Measurements from ENCODE around the gene ABHD16B.

ABHD16B gene

GRCh38 chr20:63895952-63896263, 34.6 kb downstream of the ABHD16B start:
- DNase-seq (ENCODE audit: low read depth), result no peak

DNA sequence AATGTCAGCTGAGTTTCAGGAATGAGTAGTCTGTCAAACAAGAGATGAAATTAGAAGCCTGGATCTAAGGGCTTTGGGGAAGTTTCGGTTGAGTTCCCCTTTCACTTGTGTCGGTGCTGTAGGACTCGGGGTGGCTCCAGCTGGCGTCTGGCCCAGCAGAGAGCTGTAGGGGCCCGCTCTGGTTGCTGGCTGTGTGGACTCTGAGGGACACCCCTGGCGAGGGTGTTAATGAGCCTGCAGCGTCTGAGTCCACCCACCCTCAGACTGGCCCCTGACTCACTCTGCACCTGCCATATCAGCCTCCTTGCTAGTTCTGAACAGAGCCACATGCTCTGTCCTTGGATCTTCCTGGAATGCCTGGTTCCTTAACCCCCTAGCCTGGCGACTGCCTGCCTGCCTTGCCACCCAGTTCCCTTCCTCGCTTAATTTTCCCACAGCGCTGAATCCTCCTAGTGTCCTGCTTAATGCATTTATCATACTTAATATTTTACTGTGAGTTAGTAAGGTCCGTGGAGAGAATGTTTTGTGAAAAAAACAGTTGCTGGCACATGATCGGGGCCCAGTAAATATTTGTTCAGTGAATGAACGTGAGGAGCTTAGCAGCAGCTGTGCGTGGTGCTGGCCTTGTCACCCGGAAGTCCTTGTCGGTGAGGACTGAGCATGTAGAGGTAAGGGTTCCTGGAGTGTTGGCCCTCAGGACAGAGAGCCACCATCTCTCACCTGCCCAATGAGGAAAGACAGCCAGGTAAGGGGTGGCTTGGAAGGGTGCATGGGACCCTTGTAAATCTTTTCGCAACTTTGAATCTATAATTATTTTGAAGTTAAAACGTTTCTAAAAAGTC, 35.2 kb downstream of the ABHD16B start:
- no peak for DNase-seq (ENCODE audit: low read depth)

GRCh38 chr20:63897978-63898561, 36.8 kb downstream of the ABHD16B start:
- no peak for DNase-seq (ENCODE audit: low read depth)

- DNase-seq (ENCODE audit: low read depth), result no peak
These were observed 37.7 kb downstream of the ABHD16B start for GRCh38 chr20:63898882-63899558.

GRCh38 chr20:63900413-63900812, 39.1 kb downstream of the ABHD16B start:
- no peak for DNase-seq (ENCODE audit: low read depth)

DNA sequence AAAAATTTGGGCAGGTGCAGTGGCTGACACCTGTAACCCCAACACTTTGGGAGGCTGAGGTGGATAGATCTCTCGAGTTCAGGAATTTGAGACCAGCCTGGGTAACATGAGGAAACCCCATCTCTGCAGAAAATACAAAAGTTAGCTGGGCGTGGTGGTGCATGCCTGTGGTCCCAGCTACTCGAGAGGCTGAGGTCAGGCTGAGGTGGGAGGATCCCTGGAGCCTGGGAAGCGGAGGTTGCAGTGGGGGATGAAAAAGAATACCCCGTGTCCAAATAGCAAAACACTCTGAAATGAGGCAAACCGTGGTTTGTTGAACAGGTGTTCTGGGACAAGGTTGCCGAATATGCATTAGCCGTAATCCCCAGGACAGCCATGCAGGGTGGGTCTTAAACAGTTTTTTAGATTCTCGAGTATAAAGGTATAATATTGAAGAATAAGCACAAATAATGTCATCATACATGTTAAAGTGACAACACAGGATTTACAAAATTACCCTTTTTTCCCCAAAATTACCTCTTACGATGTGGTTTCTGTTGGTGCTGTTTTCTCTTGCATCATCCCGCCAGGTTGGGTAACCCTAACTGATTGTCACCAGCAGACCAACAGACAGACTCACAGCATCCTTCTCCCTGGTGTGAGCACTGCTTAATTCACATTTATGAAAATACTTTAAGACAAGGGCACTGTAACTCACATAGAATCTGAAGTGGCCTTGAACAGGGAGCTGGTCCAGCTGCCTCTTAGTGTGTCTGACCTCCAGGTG, 42.7 kb downstream of the ABHD16B start:
- DNase-seq (ENCODE audit: low read depth), result no peak

GRCh38 chr20:63908008-63908682, 46.8 kb downstream of the ABHD16B start:
- DNase-seq (ENCODE audit: low read depth), result no peak

GRCh38 chr20:63911176-63911575, 49.9 kb downstream of the ABHD16B start:
- DNase-seq (ENCODE audit: low read depth), result no peak

All from non-pigmented ciliary epithelial cell (primary cell).